Measurements from ENCODE around the gene FBN1.
A peak's percentile ranks its signal among the peaks of the same experiment; 100 is the strongest.

FBN1 gene

DNA sequence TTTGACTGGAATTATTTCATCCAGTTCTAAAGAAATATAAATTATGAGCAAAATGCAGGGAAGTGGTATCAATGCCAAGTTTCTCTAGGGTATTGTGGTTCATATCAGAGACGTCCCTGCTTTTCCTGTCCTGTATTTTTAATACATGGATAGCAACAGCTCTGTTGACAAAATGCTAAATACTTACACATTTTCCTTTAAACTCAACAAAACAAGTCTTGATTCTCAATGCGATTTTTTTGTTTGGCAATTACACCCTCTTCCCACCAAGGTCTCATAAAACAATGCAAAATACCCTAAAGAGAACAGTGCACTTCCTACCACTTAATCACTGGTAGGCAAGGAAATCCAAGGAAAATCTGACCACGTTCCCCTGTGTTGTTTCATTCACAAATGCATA, 194.3 kb downstream of the FBN1 start (continued):
- TF ChIP-seq, protein P1, sequence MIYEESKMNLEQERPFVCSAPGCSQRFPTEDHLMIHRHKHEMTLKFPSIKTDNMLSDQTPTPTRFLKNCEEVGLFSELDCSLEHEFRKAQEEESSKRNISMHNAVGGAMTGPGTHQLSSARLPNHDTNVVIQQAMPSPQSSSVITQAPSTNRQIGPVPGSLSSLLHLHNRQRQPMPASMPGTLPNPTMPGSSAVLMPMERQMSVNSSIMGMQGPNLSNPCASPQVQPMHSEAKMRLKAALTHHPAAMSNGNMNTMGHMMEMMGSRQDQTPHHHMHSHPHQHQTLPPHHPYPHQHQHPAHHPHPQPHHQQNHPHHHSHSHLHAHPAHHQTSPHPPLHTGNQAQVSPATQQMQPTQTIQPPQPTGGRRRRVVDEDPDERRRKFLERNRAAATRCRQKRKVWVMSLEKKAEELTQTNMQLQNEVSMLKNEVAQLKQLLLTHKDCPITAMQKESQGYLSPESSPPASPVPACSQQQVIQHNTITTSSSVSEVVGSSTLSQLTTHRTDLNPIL (CRISPR knock-in tag; IDR thresholded peaks at IDR 0.05; ENCODE audit: low read depth), result no peak
- no peak for TF ChIP-seq CSDC2 (CRISPR knock-in tag; IDR thresholded peaks at IDR 0.05)
- no peak for TF ChIP-seq ESRRG (CRISPR knock-in tag; IDR thresholded peaks at IDR 0.05)
- TF ChIP-seq ZC3H10 (CRISPR knock-in tag; IDR thresholded peaks at IDR 0.05), result no peak
- TF ChIP-seq ZFP3 (CRISPR knock-in tag; IDR thresholded peaks at IDR 0.05), result no peak
- no peak for TF ChIP-seq ISL1 (CRISPR knock-in tag; IDR thresholded peaks at IDR 0.05)
- TF ChIP-seq SNAI2 (CRISPR knock-in tag; IDR thresholded peaks at IDR 0.05), result no peak

DNA sequence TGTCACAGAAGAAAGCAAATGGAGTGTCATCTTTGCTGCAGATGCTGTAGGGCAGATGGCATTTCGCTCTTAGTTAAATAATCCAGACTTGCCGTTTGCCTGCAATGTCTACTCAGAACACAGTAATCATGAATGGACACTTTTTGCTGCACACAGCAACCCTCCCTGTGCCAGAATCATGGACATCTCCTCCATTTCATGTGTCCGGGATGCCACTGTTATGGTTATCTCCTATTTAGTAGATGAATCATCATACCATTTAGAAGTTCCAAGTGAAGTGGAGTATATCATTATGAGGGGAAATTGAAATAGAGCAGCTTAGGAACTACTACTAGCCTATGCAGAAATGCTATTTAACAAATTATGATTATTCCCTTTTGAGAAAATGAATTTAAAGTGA, 195.8 kb downstream of the FBN1 start:
- peak; percentile 49 for ATAC-seq
- TF ChIP-seq SNAI2 (CRISPR knock-in tag; IDR thresholded peaks at IDR 0.05) (0 out of 2 replicates have a peak, but pooled peaks have one; percentile 34), ESRRG (CRISPR knock-in tag; IDR thresholded peaks at IDR 0.05) (no peak)

DNA sequence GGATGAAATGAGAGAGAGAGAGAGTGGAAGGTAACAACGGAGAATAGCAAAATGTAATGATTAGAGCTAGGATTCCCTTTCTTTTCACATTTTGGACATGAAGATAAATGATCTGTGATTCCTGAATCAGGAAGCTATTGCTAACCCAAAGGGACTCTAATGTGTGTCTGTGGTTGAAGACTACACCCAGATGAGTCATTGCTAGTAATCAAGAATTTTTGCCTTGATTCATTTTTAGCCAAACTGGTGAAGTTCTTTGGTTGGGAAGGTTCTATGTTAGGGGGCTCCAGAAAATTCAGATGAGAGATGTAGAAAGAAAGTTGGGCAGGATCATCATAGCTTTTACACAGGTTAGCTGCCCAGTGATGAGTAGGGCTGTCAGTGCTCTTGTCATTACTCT, 197.9 kb downstream of the FBN1 start:
- TF ChIP-seq ARNTL (CRISPR knock-in tag; IDR thresholded peaks at IDR 0.05; ENCODE audit: borderline replicate concordance, low read depth) (no peak), CSDC2 (CRISPR knock-in tag; IDR thresholded peaks at IDR 0.05) (no peak), ZFP30 (CRISPR knock-in tag; IDR thresholded peaks at IDR 0.05) (no peak), ISL1 (CRISPR knock-in tag; IDR thresholded peaks at IDR 0.05) (no peak), ZC3H10 (CRISPR knock-in tag; IDR thresholded peaks at IDR 0.05) (no peak), GLIS3 (CRISPR knock-in tag; IDR thresholded peaks at IDR 0.05) (no peak), ESRRG (CRISPR knock-in tag; IDR thresholded peaks at IDR 0.05) (no peak), RARB (CRISPR knock-in tag; IDR thresholded peaks at IDR 0.05) (no peak)
- TF ChIP-seq, protein P2, sequence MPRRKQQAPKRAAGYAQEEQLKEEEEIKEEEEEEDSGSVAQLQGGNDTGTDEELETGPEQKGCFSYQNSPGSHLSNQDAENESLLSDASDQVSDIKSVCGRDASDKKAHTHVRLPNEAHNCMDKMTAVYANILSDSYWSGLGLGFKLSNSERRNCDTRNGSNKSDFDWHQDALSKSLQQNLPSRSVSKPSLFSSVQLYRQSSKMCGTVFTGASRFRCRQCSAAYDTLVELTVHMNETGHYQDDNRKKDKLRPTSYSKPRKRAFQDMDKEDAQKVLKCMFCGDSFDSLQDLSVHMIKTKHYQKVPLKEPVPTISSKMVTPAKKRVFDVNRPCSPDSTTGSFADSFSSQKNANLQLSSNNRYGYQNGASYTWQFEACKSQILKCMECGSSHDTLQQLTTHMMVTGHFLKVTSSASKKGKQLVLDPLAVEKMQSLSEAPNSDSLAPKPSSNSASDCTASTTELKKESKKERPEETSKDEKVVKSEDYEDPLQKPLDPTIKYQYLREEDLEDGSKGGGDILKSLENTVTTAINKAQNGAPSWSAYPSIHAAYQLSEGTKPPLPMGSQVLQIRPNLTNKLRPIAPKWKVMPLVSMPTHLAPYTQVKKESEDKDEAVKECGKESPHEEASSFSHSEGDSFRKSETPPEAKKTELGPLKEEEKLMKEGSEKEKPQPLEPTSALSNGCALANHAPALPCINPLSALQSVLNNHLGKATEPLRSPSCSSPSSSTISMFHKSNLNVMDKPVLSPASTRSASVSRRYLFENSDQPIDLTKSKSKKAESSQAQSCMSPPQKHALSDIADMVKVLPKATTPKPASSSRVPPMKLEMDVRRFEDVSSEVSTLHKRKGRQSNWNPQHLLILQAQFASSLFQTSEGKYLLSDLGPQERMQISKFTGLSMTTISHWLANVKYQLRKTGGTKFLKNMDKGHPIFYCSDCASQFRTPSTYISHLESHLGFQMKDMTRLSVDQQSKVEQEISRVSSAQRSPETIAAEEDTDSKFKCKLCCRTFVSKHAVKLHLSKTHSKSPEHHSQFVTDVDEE (CRISPR knock-in tag; IDR thresholded peaks at IDR 0.05), result no peak
- TF ChIP-seq, protein P1 (CRISPR knock-in tag; IDR thresholded peaks at IDR 0.05; ENCODE audit: low read depth), result no peak
- TF ChIP-seq, protein P3, sequence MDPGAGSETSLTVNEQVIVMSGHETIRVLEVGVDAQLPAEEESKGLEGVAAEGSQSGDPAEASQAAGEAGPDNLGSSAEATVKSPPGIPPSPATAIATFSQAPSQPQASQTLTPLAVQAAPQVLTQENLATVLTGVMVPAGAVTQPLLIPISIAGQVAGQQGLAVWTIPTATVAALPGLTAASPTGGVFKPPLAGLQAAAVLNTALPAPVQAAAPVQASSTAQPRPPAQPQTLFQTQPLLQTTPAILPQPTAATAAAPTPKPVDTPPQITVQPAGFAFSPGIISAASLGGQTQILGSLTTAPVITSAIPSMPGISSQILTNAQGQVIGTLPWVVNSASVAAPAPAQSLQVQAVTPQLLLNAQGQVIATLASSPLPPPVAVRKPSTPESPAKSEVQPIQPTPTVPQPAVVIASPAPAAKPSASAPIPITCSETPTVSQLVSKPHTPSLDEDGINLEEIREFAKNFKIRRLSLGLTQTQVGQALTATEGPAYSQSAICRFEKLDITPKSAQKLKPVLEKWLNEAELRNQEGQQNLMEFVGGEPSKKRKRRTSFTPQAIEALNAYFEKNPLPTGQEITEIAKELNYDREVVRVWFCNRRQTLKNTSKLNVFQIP (CRISPR knock-in tag; IDR thresholded peaks at IDR 0.05; ENCODE audit: borderline replicate concordance, low read depth), result no peak
- TF ChIP-seq, protein P4, sequence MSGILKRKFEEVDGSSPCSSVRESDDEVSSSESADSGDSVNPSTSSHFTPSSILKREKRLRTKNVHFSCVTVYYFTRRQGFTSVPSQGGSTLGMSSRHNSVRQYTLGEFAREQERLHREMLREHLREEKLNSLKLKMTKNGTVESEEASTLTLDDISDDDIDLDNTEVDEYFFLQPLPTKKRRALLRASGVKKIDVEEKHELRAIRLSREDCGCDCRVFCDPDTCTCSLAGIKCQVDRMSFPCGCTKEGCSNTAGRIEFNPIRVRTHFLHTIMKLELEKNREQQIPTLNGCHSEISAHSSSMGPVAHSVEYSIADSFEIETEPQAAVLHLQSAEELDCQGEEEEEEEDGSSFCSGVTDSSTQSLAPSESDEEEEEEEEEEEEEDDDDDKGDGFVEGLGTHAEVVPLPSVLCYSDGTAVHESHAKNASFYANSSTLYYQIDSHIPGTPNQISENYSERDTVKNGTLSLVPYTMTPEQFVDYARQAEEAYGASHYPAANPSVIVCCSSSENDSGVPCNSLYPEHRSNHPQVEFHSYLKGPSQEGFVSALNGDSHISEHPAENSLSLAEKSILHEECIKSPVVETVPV (CRISPR knock-in tag; IDR thresholded peaks at IDR 0.05), result no peak
- TF ChIP-seq, protein P5, sequence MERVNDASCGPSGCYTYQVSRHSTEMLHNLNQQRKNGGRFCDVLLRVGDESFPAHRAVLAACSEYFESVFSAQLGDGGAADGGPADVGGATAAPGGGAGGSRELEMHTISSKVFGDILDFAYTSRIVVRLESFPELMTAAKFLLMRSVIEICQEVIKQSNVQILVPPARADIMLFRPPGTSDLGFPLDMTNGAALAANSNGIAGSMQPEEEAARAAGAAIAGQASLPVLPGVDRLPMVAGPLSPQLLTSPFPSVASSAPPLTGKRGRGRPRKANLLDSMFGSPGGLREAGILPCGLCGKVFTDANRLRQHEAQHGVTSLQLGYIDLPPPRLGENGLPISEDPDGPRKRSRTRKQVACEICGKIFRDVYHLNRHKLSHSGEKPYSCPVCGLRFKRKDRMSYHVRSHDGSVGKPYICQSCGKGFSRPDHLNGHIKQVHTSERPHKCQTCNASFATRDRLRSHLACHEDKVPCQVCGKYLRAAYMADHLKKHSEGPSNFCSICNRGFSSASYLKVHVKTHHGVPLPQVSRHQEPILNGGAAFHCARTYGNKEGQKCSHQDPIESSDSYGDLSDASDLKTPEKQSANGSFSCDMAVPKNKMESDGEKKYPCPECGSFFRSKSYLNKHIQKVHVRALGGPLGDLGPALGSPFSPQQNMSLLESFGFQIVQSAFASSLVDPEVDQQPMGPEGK (CRISPR knock-in tag; IDR thresholded peaks at IDR 0.05; ENCODE audit: borderline replicate concordance), result no peak
- ATAC-seq, result peak; percentile 53

DNA sequence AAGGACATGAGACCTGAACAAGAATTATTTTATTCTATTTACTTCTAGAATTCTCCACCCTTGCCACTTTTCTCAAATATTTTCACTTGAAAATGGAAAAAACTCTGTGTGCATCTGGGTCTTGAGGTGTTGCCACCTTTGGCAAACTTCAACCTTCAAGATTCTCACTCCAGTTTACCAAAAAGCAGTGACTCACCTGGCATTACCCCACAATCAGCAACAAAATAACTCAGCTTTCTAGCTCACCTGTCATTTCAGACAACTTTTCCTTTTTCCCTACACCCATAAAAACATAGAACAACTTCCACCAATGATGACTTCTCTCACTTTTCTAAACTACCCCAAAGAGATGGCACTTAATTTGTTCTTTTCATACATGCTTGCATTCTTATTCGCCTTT, 198.5 kb downstream of the FBN1 start:
- no peak for ATAC-seq
- TF ChIP-seq, protein P5 (CRISPR knock-in tag; IDR thresholded peaks at IDR 0.05; ENCODE audit: borderline replicate concordance), result no peak
- TF ChIP-seq ZNF70 (CRISPR knock-in tag; IDR thresholded peaks at IDR 0.05) (no peak), ZNF565 (CRISPR knock-in tag; conservative IDR thresholded peaks at IDR 0.05; ENCODE audit: low read depth) (no peak)
